GM13977 (cell line): ENCODE results near the gene SPON1.
"Not testable (repeated sequence)": the region's sequence is repeated elsewhere in the genome, so short reads cannot be mapped to it uniquely, and the experiment has no call there.

Experiments
- DNase-seq: peaks from one replicate; pipeline ENCODE4 v3.0.0; 2012; ENCODE audit warnings: low spot score
- CTCF ChIP-seq: IDR thresholded peaks from 2 replicates; pipeline ENCODE4 v1.5.1; 2012; ENCODE audit warnings: mild to moderate bottlenecking, control low read depth; ENCODE audit not compliant: insufficient read depth; ENCODE audit errors: extremely low read depth, missing control alignments
- in situ Hi-C: fragments of 300-500 bp; cut with MboI; formaldehyde crosslinking; loops from one replicate; pipeline ENCODE4 v1.12.0; 2022; ENCODE audit warnings: low sequenced_read_pairs, low pct_unique_long_range_greater_than_20kb, mixed read lengths, inconsistent platforms; ENCODE audit not compliant: unreplicated experiment

Gene SPON1

DNA sequence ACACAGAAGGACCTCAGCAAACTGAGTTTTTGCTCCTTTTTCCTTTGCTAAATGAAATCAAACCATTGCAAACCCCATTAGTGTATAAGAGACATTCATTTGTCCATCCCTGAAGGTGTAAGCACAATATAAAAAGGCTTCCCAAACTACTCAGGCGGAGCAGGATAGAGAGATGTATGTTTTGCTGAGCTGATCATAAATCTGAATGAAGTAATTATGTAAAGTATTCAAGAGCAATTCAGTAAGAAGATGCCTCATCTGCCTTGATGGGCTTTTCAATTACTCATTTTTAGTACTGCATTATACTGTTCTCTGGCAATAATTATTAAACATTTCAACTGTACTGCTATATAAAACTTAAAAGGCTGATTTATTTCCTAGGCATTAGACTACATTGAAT is 65.0 kb downstream of the SPON1 start:
- TF ChIP-seq CTCF = no peak
- no peak for DNase-seq
- in situ Hi-C loops = no loop called here

DNA sequence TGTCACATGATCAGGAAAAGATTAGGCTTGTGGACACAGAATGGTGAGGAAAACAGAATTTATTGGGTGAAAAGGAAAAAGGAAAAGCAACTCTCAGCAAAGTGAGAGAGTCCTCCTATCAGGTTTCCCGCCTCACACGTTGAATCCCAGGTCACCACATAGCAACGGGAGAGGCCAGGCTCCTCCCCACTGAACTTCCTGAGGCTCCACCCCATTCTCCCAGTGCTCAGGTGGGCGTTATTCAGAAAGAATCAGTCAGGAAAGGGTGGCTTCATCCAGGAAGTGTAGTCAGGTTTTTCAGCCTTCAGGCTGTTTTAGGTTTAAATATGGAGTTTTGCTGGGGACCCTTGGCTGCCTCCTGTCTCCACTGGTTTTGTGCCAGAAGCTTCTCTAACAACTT is 66.9 kb downstream of the SPON1 start:
- in situ Hi-C loops = no loop called here
- TF ChIP-seq CTCF = no peak
- no peak for DNase-seq

DNA sequence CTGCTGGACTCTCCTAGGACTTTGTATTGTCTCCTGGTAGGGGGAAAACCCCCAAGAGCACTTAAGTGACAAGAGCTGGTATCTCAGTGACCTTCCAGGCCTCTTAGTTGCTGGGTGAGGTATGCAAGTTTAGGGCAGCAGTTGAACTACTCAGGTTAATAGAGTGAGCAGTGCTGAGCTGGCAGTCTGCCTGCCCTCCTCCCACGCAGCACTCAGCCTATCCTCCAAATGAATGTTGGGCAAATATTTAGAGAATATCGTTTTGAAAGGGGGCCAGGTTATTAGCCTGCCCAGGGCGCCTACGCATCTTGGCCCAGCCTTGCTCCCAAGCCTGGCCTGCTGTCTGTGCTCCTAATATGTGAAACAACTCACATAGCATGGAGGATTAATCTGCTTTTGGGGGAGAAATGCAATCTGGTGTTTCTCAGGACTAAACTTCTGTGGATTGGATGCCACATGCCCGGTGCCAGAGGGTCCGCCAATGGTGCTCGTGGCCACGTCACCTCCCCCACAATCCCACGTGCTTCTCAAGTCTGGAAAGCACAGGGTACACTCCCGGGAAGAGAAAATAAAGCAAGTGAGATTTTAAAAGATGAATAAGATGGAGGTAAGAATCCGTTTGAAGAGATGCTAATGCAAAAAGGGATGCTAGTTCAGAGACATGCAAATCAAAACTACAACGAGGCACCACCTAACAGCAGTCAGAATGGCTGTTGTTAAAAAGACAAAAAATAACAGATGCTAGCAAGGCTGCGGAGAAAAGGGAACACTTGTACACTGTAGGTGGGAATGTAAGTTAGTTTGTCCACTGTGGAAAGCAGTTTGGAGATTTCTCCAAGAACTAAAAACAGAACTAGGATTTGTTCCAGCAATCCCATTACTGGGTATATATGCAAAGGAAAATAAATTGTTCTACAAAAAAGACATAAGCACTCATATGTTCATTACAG is 67.7 kb downstream of the SPON1 start:
- no peak for DNase-seq
- no peak for TF ChIP-seq CTCF
- in situ Hi-C loops = no loop called here

- DNase-seq, in situ Hi-C loops: not testable (repeated sequence)
These were observed 73.0 kb downstream of the SPON1 start for GRCh38 chr11:14035526-14035925.

GRCh38 chr11:14036469-14036868 is 73.9 kb downstream of the SPON1 start:
- DNase-seq = no peak
- no peak for TF ChIP-seq CTCF
- in situ Hi-C loops = no loop called here

DNA sequence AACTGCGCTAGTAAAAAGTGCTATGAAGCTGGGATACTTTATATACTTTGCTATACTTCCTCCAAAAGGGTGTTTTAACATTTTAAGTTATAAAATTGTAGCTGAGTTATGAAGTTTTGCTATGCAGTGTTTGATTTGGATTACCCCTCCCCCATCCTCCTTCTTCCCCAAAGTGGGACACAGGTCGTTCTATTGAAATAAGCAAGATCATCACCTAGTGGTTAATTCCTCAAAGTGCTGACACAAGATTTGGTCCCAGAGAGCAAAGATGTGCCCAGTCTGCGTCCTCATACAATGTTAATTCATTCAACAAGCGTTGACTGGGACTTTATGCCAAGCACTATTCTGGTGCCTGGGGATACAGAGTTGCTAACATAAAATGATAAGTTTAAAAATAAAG is 78.5 kb downstream of the SPON1 start:
- no peak for DNase-seq
- TF ChIP-seq CTCF = no peak
- in situ Hi-C loops = no loop called here

- no peak for DNase-seq
- no peak for TF ChIP-seq CTCF
- in situ Hi-C loops = no loop called here
These were observed 79.0 kb downstream of the SPON1 start for GRCh38 chr11:14041565-14041964.
